ENCODE measurements around the gene SSR4.
A peak's percentile ranks its signal among the peaks of the same experiment; 100 is the strongest.
"Not testable (repeated sequence)": the region's sequence is repeated elsewhere in the genome, so short reads cannot be mapped to it uniquely, and the experiment has no call there.

Gene SSR4

GRCh38 chrX:153794018-153794896, at the start of gene SSR4, which contains the start of gene IDH3G:
TSS of gene SSR4 (plus strand) at chrX:153794668. CDS start at chrX:153794688, 20 bp downstream.
TSS of gene IDH3G (minus strand) at chrX:153794375. CDS start at chrX:153794326, 49 bp downstream.
- peak; percentile 87 for DNase-seq (ENCODE audit: low read depth)

- DNase-seq (ENCODE audit: low read depth), result not testable (repeated sequence)
Measured at GRCh38 chrX:153745067-153745433, 49.4 kb upstream of the SSR4 start.

GRCh38 chrX:153746359-153746758, 48.1 kb upstream of the SSR4 start:
- no peak for DNase-seq (ENCODE audit: low read depth)

- DNase-seq (ENCODE audit: low read depth), result not testable (repeated sequence)
Measured at GRCh38 chrX:153746991-153747390, 47.5 kb upstream of the SSR4 start.

- not testable (repeated sequence) for DNase-seq (ENCODE audit: low read depth)
Measured at GRCh38 chrX:153749017-153749416, 45.5 kb upstream of the SSR4 start.

- DNase-seq (ENCODE audit: low read depth), result no peak
Measured at GRCh38 chrX:153750127-153750774, 44.2 kb upstream of the SSR4 start.

GRCh38 chrX:153755136-153755535, 39.3 kb upstream of the SSR4 start:
- no peak for DNase-seq (ENCODE audit: low read depth)

GRCh38 chrX:153761863-153762262, 32.6 kb upstream of the SSR4 start:
- no peak for DNase-seq (ENCODE audit: low read depth)

- no peak for DNase-seq (ENCODE audit: low read depth)
Measured at GRCh38 chrX:153762626-153763173, 31.8 kb upstream of the SSR4 start.

GRCh38 chrX:153763298-153763932, 31.1 kb upstream of the SSR4 start:
- no peak for DNase-seq (ENCODE audit: low read depth)

- peak; percentile 70 for DNase-seq (ENCODE audit: low read depth)
Measured at GRCh38 chrX:153763989-153764755, 30.3 kb upstream of the SSR4 start, which contains the start of gene PLXNB3. TSS of gene PLXNB3 (plus strand) at chrX:153764249. CDS start at chrX:153765536, 1,287 bp downstream.

- DNase-seq (ENCODE audit: low read depth), result no peak
Measured at GRCh38 chrX:153764786-153765137, 29.7 kb upstream of the SSR4 start.

- no peak for DNase-seq (ENCODE audit: low read depth)
Measured at GRCh38 chrX:153765138-153766079, 29.1 kb upstream of the SSR4 start.

GRCh38 chrX:153766098-153766817, 28.2 kb upstream of the SSR4 start:
- DNase-seq (ENCODE audit: low read depth), result no peak

GRCh38 chrX:153766871-153767673, 27.4 kb upstream of the SSR4 start:
- DNase-seq (ENCODE audit: low read depth), result no peak

GRCh38 chrX:153767674-153768055, 26.8 kb upstream of the SSR4 start:
- no peak for DNase-seq (ENCODE audit: low read depth)

- no peak for DNase-seq (ENCODE audit: low read depth)
Measured at GRCh38 chrX:153768311-153769157, 25.9 kb upstream of the SSR4 start.

Data from activated T-helper 9 cell treated with anti-CD3 and anti-CD28 coated beads, Interleukin-2, amount 50 U/mL, for 16 hours (primary cell).